ENCODE data around the gene PACSIN1.

The PACSIN1 gene

DNA sequence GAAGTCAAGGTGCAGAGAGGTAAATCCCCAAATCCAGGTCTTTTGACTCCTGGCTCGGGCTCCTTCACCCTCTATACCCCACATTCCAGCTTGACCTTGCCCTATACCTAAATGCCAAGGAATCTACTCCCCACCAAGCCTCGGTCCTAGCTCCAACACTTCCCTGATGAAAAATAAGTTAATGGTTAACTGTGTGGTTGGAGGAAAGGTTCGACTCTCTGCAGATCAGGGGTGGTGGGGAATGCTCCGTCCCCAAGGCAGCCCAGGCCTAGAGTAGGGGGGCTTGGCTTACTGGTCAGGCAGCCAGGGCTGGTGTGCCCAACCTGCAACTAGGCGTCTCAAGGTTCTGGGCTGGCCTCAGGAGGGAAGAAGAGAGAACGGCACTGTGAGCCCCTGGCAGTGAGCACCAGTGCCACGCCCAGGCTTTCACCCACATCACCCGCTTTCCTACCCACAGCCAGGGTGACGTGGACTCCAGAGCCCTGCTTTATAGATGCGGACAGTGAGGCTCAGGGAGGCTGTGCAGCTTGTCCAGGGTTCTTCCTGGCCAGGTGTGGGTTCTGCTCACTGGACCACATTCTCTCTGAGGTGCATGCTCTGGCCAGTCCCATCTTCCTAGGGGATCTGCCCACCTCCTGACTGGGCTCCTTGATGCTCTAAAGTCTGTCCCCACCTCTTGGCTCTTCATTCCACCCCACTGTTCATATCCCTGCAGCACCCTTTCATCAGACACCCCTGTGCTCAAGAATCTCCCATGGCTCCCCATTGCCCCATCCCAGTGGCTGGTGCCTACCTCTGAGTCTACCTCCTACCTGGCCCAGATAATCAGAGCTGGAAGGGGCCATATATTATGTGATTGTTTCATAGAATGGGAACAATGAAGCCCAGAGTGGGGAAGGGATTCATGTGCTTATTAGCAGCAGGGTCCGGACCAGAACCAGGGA, 82.1 kb downstream of the PACSIN1 start:
- DNase-seq, result no peak

DNA sequence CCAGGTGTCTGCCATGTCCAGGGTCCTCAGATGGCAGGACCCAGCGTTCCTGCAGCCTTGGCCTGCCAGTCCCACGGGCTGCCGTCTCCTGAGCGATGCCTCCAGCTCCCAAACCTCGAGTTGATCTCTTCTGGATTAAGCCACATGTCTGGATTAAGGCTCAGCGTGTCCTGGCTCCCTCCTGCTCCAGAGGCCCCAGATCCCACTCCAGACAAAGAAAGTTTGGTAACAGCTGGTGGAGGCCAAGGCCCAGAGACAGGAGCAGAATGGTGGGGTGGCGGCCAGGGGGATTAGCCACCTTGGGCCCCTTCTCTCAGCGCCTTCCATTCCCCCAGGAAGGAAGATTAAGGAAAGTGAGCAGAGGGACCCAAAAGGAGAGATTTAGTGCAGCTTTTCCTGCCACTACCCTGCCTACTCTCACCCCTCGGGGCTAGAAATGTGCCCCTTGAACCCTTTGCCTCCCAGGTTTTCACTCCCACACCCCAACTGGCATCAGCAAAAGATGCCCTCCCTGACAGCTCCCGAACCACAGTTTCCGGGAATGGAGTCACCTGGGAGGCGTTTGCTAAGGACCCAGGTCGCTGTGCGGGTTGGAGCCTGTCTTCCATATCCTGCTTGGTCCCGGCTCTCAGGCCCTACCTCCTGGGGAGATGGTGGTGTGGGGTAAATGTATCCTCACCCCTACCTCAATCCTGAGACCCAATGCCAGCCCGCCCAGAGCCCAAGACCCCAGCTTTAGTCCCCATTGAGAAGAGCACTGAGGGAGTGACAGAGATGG, 83.3 kb downstream of the PACSIN1 start:
- no peak for DNase-seq

- DNase-seq, result no peak
Measured at GRCh38 chr6:34549804-34550202, 83.9 kb downstream of the PACSIN1 start.

DNA sequence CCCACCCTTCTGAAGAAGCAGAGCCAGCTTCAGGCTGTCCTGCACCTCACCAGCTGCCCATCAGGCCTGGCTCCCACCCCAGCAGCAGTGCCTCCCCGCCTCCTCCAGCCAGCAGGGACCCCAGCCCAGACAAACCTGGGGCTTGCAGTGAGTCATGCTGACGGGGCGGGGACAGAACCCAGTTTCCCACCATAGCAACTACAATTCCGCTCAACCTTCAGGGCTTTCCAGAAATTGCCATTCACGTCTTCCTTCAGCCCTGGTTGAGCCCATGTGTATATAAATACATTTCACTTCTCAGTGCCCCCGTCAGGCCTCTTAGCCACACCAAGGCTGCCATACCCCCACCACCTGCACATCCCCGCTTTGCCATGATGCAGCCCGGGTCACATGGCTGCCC, 85.8 kb downstream of the PACSIN1 start:
- no peak for DNase-seq

DNA sequence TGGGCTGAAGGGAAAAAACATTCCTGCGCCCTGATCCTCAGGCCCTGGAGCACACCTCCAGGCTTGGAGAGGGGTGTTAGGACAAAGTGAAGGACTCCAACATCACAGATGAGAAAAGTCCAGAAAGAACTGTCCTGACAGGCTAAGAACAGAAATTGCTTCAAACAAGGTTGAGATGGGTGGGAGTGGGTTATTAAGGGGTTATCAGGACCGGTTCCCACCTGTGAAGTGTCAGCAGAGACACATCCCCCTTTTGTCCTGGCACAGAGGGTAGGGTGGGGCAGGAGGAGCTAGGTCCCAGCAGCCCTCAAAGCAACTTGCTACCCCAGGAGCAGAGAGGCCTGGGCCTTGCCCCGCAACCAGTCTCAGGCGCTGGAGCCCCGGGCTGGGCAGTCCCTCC, 86.7 kb downstream of the PACSIN1 start:
- DNase-seq, result no peak

DNA sequence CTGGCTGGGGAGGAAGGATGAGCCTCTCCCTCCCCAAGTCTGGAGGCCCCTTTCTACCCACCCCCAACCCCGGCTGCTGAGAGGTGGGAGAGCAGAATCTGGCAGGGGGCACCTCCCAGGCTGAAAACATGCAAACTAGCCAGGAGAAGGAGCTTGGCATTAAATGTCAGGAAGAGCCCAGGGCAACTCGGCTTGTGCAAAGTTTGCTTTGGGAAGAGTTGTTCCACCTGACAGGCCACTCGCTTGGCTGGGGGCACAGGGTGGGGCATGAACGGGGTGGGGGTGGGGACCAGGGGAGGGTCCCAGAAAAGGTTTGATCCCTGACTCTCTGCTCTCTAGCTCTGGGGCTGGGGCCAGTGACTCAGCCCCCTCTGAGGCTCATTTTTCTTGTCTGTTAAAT, 87.3 kb downstream of the PACSIN1 start:
- no peak for DNase-seq

DNA sequence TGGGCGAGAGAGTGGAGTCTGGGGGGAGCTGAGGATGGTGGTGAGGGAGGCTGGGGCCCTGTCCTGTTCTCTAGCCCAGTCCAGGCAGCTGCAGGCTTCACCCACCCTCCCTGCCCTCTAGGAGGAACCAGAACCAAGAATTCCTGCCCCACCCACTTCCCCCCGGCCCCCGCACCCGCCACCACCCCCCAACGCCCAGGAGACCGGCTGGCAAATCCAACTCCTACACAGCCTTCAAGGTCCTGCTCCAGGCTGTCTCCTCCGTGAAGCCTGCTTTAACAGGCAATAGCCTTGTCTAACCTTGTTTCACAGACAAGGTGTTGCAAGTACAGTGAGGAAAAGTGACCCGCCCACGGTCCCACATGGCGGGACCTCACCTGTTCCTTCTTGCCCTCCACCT, 87.9 kb downstream of the PACSIN1 start:
- DNase-seq, result no peak

DNA sequence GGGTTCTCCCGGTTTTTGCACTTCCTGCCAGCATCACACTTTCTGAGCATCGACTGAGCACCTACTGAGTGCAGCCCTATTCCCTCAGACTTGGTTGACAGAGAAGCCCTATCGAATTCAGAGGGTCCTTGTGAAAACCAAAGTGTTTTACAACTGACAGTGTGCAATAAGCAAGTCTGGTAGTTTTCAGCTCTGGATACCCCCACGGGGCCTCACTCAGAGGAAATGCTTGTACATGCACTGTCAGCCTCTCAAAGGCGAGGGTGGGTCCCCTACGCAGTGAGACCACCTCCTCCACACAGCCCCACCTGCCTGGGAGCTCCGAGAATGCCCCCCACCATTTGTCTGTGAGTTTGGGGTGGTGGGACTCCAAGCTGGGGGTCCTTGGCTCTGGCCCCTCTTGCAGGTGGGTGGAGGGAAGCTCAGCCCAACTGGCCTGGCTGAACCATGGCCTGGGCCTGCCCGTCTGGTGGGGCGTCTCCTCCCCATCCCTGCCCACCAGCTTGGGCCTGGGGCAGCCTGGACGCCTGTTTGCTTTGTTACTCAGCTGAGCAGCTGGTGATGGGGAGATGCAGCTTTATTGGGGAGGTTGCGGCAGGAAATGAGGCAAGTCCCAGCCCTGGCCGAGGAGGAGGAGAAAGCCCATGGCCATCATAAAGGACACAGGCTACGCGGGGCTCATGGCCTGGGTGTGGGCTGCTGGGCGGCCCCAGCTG, 88.6 kb downstream of the PACSIN1 start:
- no peak for DNase-seq

- no peak for DNase-seq
Measured at GRCh38 chr6:34555007-34555322, 89.1 kb downstream of the PACSIN1 start.

- DNase-seq, result no peak
Measured at GRCh38 chr6:34555328-34555727, 89.5 kb downstream of the PACSIN1 start.

DNA sequence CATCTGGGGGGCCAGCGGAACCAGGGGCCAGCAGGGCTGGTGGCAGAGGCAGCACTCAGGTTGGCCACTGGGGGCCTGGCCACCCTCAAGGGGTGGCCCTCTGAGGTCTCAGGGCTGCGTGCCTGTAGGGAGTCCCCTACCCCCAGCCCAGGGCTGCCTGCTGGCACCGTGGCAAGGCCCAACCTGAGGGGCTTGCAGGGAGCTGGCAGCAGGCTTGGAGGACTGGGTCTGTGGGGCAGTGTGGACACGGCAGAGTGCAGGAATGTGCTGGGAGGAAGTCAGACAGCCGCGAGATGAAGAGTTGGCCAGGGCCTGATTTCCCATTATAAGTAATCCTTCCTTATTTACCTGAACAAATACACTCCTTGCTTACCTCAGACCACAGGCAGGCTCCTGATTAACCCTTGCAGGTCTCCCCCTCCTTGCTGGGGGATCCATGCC, 90.2 kb downstream of the PACSIN1 start, which contains the start of gene SPDEF:
Gene SPDEF (minus strand): TSS at position 299 of the 441 bp plus-strand sequence. CDS start 11,874 bp downstream, outside the sequence.
- DNase-seq, result peak; percentile 2

DNA sequence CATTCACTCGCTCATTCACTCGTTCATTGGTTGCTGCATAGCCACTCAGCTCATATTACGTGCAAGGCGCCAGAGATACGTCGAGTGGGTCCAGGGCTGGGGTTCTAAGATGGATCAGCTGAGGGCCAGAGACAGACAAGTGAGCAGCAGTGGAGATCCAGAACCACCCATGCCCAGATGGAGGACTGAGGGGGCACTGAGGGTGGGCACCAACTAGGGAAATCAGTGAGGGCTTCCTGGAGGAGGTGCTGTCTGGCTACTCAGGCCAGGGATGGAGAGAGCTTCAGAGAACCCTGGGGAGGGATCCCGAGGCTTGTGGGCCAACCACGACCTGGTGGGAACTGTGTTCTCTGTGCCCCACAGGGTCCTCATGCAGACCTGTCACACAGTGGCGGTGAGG, 90.6 kb downstream of the PACSIN1 start:
- DNase-seq, result no peak

DNA sequence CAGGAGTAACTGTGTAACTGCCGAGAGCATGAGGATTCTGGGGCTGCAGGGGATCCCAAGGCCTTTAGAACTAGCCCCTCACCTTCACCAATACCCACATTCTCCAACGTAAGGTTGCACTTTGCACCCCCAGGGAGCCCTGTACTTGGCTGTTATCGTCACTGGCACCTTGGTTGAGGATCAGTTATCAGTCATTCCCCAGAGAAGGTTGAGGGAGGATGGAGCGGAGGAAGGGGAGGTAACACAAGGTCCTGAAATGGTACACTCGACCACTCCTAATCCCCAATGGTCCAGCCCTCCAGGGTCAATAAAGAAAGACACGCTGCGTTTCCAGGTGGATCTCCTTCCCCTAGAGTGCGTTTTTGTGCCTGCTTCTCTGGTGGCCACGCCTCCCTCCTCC, 91.4 kb downstream of the PACSIN1 start:
- no peak for DNase-seq

GRCh38 chr6:34558172-34558714, 92.4 kb downstream of the PACSIN1 start:
- DNase-seq, result no peak

DNA sequence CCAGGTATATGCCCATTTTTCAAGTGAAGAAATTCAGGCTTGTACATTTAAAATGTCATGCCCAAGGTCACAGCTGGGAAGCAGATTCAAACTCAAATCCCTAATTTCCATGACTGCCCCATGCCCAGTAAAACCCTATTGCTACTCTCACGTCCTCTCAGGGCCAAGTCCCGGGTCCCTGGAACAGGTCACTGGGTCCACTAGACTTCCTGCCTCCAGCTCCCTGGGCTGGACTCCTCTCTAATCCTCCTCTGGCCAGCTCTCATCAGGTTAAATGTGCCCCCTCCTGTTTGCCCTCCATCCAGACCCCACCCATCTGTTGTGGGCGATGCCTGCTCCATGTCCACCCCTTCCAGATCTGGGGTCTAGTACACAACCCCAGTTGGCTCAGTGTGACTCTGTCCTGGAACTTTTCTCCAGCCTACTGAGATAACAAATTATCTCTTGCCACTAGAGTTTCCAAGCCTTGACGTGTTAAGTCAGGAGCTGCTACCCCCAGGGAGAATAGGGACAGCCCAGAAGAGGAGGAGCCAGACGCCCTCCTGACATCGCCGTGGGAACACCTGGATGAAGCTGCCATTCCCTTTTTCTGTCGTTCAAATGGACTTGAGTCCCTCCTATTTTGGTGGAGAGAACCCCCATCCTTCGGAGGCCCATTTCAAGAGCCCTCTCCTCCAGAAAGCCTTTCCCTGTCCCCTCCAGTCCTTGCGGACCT, 93.9 kb downstream of the PACSIN1 start:
- no peak for DNase-seq

- DNase-seq, result no peak
Measured at GRCh38 chr6:34560366-34561226, 94.7 kb downstream of the PACSIN1 start.

DNA sequence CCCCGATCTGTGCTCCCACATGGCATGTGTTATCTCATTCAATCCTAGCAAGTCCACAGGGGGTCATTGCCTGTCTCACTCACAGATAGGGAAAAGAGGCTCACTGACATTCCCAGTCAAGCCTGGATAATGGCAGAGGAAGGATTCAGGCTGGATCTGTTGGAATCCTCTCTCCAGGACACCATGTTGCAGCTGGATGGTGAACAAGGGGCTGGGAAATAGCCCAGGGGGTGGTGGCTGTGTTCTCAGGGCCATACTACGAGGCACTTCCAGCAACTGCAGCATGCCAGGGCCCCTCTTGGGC, 95.3 kb downstream of the PACSIN1 start:
- DNase-seq, result no peak

- DNase-seq, result no peak
Measured at GRCh38 chr6:34562350-34562749, 96.5 kb downstream of the PACSIN1 start.

DNA sequence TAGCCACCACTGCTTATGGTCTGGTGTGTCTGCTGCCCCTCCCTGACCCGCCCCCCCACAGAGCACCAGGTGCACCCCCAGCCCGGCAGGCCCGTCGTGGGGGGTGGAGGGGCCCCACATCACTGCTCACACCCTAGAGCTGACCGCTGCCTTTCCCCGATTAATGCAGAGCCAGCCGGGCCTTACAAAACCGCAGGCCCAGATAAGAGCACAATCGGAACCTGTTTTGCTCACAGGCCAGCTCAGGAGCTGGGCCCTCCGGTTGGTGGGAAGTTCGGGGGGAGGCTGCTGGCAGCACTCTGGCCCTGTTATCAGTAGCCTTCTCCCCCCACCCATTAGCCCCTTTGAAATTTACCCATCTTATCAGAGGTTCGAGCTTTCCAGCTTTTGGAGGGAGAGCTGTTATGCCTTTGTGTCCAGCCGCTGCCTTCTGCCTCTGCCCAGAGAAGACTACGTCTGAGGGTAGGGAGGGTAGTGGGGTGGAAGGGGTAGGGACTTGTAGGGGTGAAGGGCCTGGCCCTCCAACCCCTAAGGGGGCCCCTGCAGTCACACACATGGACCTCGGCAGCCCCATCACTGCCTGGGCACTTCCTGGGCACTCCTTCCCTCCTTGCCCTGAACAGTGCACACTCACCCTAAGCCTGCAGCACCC, 97.1 kb downstream of the PACSIN1 start:
- DNase-seq, result no peak

GRCh38 chr6:34563513-34563870, 97.6 kb downstream of the PACSIN1 start:
- DNase-seq, result no peak

DNA sequence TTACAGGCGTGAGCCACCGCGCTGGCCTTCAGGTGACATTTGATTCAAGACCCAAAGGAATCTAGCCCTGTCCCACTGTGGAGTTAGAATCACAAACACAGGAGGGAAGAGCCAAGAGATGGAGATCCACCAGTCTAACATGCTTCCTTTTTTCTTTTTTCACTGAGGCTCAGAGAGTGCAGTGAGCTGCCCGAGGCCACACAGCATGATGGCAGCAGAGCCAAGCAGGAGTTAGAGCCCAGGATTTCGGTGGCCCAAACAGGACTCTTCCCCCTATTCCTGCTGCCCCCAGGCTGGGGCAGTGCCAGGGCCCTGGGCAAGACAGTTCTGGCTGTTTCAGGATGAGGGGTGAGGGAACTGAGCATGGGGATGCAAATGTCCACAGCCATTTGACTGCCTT, 98.3 kb downstream of the PACSIN1 start:
- no peak for DNase-seq

Data from kidney glomerular epithelial cell (primary cell).